Caco-2 (cell line): ENCODE measurements around the gene CLIC3. TPM values are rescaled to one million over a fixed set of nuclear protein-coding genes. Genes with fewer than 3 reads are reported as not detected.

ENCODE experiments used
- BruUV-seq: library from RNA; stranded (reverse); fragments of 400-500 nt; replicated peaks from 2 replicates; lab custom pipeline; 2021; lab: Mats Ljungman, UMichigan
- CTCF ChIA-PET: fragments of 300-600 bp; sonication (Branson Sonifier 250); formaldehyde crosslinking; loops from one replicate; lab custom pipeline; 2022; ENCODE audit warnings: antibody characterized with exemption; lab: Charles Lee
- POLR2A ChIA-PET: fragments of 300-600 bp; sonication (Branson Sonifier 250); formaldehyde crosslinking; loops from one replicate; lab custom pipeline; 2022; ENCODE audit warnings: antibody characterized with exemption; lab: Charles Lee
- DNase-seq, 2 experiments: peaks; one replicate each; pipeline versions ENCODE4 v3.0.0 to v3.0.0-alpha.2; 2020 to 2022
- H3K27me3 ChIP-seq: replicated peaks from 2 replicates; pipeline ENCODE4 v1.6.0; 2011; ENCODE audit warnings: low read length; ENCODE audit not compliant: control insufficient read depth, insufficient read depth
- H3K36me3 ChIP-seq: 2 replicates; pipeline ENCODE4 v1.5.1; 2011; ENCODE audit warnings: low read length; ENCODE audit not compliant: control insufficient read depth, insufficient read depth
- H3K4me1 ChIP-seq: fragments of 250-450 bp; sonication (Bioruptor Pico); 2 replicates; pipeline ENCODE4 v1.5.1; 2020; ENCODE audit warnings: mild to moderate bottlenecking
- H3K4me3 ChIP-seq: 2 replicates; pipeline ENCODE4 v1.5.1; 2011; ENCODE audit warnings: low read depth, mild to moderate bottlenecking, control low read depth, low read length
- H3K9me3 ChIP-seq: fragments of 250-450 bp; sonication (Bioruptor Pico); 2 replicates; pipeline ENCODE4 v1.5.1; 2020; ENCODE audit warnings: mild to moderate bottlenecking, moderate library complexity
- H3K27ac Mint-ChIP-seq: one replicate; pipeline ENCODE4 v1.8.0; 2022; ENCODE audit warnings: mixed read lengths; ENCODE audit not compliant: unreplicated experiment
- H3K27me3 Mint-ChIP-seq: one replicate; pipeline ENCODE4 v1.8.0; 2022; ENCODE audit warnings: mixed read lengths; ENCODE audit not compliant: insufficient read depth, unreplicated experiment
- H3K36me3 Mint-ChIP-seq: one replicate; pipeline ENCODE4 v1.8.0; 2022; ENCODE audit warnings: mild to moderate bottlenecking, mixed read lengths; ENCODE audit not compliant: insufficient read depth, unreplicated experiment
- H3K4me1 Mint-ChIP-seq: one replicate; pipeline ENCODE4 v1.8.0; 2022; ENCODE audit warnings: low read depth, mixed read lengths; ENCODE audit not compliant: unreplicated experiment
- H3K4me3 Mint-ChIP-seq: one replicate; pipeline ENCODE4 v1.8.0; 2022; ENCODE audit warnings: mild to moderate bottlenecking, moderate library complexity, mixed read lengths; ENCODE audit not compliant: unreplicated experiment
- H3K9me3 Mint-ChIP-seq: one replicate; pipeline ENCODE4 v1.8.0; 2022; ENCODE audit warnings: mixed read lengths; ENCODE audit not compliant: unreplicated experiment
- CTCF ChIP-seq, 2 experiments: fragments of 200-600 bp in 1 of 2; IDR thresholded peaks; 1 replicate in 1 of 2; 2 replicates in 1 of 2; pipeline versions ENCODE4 v1.5.1 to v1.8.0; 2011 to 2022; ENCODE audit warnings: antibody characterized with exemption in 1 of 2, control low read depth in 1 of 2, inconsistent platforms in 1 of 2, low read depth in 1 of 2, low read length in 1 of 2, mild to moderate bottlenecking in 1 of 2, moderate library complexity in 1 of 2; ENCODE audit not compliant: insufficient read depth in 1 of 2, severe bottlenecking in 1 of 2, unreplicated experiment in 1 of 2
- intact Hi-C: fragments of 100-400 bp; cut with micrococcal nuclease; formaldehyde crosslinking; loops from one replicate; pipeline ENCODE4 v1.10.0; 2022; ENCODE audit not compliant: unreplicated experiment
- total RNA-seq: library from RNA; stranded (reverse); gene quantifications from 2 replicates; pipeline ENCODE4 v1.2.3, GENCODE V29; 2022

The CLIC3 gene
- total RNA-seq, 1 experiment from 2014 or later, result 4.7 TPM

- Mint-ChIP-seq H3K4me1 (no peaks in the 10 kb centered on the region), H3K27ac (no peak overlapping the region), H3K27me3 (no peaks in the 10 kb centered on the region), H3K4me3 (no peak overlapping the region), H3K36me3 (peaks cover 23% of the 10 kb centered on the region), H3K9me3 (no peaks in the 10 kb centered on the region)
- Histone ChIP-seq H3K4me1 (peaks cover 6% of the 10 kb centered on the region), H3K36me3 (no peaks in the 10 kb centered on the region), H3K9me3 (no peaks in the 10 kb centered on the region), H3K27me3 (no peaks in the 10 kb centered on the region), H3K4me3 (no peak overlapping the region)
- intact Hi-C loops, result no loop called here
- no peak for DNase-seq
- ChIA-PET POLR2A (no interaction called here), CTCF (interaction anchor here (0.5 kb wide), 1 partner anchor 28 kb away, joined by 5 read pairs; no protein-coding TSS in a partner anchor)
- BruUV-seq, result no TSS peak
- TF ChIP-seq CTCF (IDR thresholded peaks at IDR 0.05; ENCODE audit: insufficient read depth in 1 of 2, low read depth in 1 of 2, low read length in 1 of 2, severe bottlenecking in 1 of 2, unreplicated experiment in 1 of 2), result no peak
Observed at GRCh38 chr9:137038916-137039315, 42.5 kb upstream of the CLIC3 start.

DNA sequence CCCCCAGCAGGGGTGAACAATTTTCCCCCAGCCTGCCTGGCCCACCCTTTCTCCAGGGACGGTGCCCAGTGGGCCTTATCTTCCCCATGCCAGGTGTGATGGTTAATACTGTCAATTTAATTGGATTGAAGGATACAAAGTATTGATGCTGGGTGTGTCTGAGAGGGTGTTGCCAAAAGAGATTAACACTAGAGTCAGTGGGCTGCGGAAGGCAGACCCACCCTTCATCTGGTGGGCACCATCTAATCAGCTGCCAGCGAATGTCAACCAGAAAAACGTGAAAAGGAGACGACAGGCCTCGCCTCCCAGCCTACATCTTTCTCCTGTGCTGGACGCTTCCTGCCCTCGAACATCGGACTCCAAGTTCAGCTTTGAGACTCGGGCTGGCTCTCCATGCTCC lies 41.1 kb upstream of the CLIC3 start:
- no peaks in the 10 kb centered on the region for H3K27me3 Mint-ChIP-seq
- peaks cover 6% of the 10 kb centered on the region for H3K4me1 ChIP-seq
- no peaks in the 10 kb centered on the region for H3K9me3 ChIP-seq
- intact Hi-C loops, result no loop called here
- no peaks in the 10 kb centered on the region for H3K27me3 ChIP-seq
- no peak overlapping the region for H3K27ac Mint-ChIP-seq
- no peaks in the 10 kb centered on the region for H3K9me3 Mint-ChIP-seq
- peaks cover 23% of the 10 kb centered on the region for H3K36me3 Mint-ChIP-seq
- ChIA-PET POLR2A (no interaction called here), CTCF (no interaction called here)
- H3K4me3 ChIP-seq, result no peak overlapping the region
- H3K4me3 Mint-ChIP-seq, result no peak overlapping the region
- no peak for DNase-seq
- no TSS peak for BruUV-seq
- no peaks in the 10 kb centered on the region for H3K4me1 Mint-ChIP-seq
- no peaks in the 10 kb centered on the region for H3K36me3 ChIP-seq
- TF ChIP-seq CTCF (IDR thresholded peaks at IDR 0.05; ENCODE audit: insufficient read depth in 1 of 2, low read depth in 1 of 2, low read length in 1 of 2, severe bottlenecking in 1 of 2, unreplicated experiment in 1 of 2), result no peak

DNA sequence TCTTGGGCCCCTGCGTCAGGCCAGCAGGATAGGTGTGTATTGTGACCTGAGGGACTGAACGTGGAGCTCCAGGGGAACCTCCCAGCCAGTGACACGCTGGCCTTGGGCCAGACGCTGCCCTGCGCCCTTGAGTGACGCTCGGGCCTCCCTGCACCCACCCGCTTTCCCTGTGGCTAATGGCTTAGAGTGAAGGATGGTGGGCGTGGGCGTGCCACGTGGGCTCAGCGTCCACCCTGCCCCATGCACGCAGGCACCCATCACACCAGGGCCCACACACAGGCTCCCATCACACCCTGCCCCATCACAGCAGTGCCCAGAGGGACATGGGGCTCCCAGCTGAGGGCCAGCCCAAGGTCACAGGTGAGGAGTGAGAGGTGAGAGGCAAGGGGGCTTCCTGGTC lies 40.7 kb upstream of the CLIC3 start:
- no peak overlapping the region for H3K27ac Mint-ChIP-seq
- intact Hi-C loops, result no loop called here
- BruUV-seq, result no TSS peak
- no peaks in the 10 kb centered on the region for H3K27me3 Mint-ChIP-seq
- H3K36me3 Mint-ChIP-seq, result peaks cover 23% of the 10 kb centered on the region
- Histone ChIP-seq H3K9me3 (no peaks in the 10 kb centered on the region), H3K27me3 (no peaks in the 10 kb centered on the region), H3K4me1 (peaks cover 6% of the 10 kb centered on the region), H3K4me3 (no peak overlapping the region), H3K36me3 (no peaks in the 10 kb centered on the region)
- DNase-seq, result no peak
- CTCF ChIA-PET, result interaction anchor here (0.9 kb wide), 1 partner anchor 80 kb away, joined by 3 read pairs; no protein-coding TSS in a partner anchor
- H3K4me1 Mint-ChIP-seq, result no peaks in the 10 kb centered on the region
- no peak for TF ChIP-seq CTCF (IDR thresholded peaks at IDR 0.05; ENCODE audit: insufficient read depth in 1 of 2, low read depth in 1 of 2, low read length in 1 of 2, severe bottlenecking in 1 of 2, unreplicated experiment in 1 of 2)
- POLR2A ChIA-PET, result no interaction called here
- no peak overlapping the region for H3K4me3 Mint-ChIP-seq
- H3K9me3 Mint-ChIP-seq, result no peaks in the 10 kb centered on the region
